Spinal cord (tissue), 10 donors: Measurements from ENCODE around the gene LHX4. TPM values are rescaled to one million over a fixed set of nuclear protein-coding genes. Genes with fewer than 3 reads are reported as not detected.
A peak's percentile ranks its signal among the peaks of the same experiment; 100 is the strongest.

Experiments used
- DNase-seq, 6 donors: peaks; one replicate each; pipeline versions ENCODE4 v3.0.0 to v3.0.0-alpha.2; 2013 to 2015; ENCODE audit warnings: low spot score in 6 of 6, low read depth in 4 of 6
- H3K27ac ChIP-seq: one replicate; pipeline ENCODE4 v1.5.1; 2013; ENCODE audit warnings: low read depth, low read length, control low read depth
- H3K27me3 ChIP-seq: one replicate; pipeline ENCODE4 v1.6.1; 2013; ENCODE audit warnings: low read length; ENCODE audit not compliant: control insufficient read depth, insufficient read depth
- H3K36me3 ChIP-seq: one replicate; pipeline ENCODE4 v1.6.1; 2013; ENCODE audit warnings: low read length; ENCODE audit not compliant: control insufficient read depth, insufficient read depth
- H3K4me1 ChIP-seq: one replicate; pipeline ENCODE4 v1.6.1; 2013; ENCODE audit warnings: low read length; ENCODE audit not compliant: control insufficient read depth, insufficient read depth
- H3K4me3 ChIP-seq: one replicate; pipeline ENCODE4 v1.5.1; 2013; ENCODE audit warnings: low read depth, low read length, control low read depth
- H3K9me3 ChIP-seq: one replicate; pipeline ENCODE4 v1.6.1; 2013; ENCODE audit warnings: low read length; ENCODE audit not compliant: control insufficient read depth, insufficient read depth
- WGBS: methylation state at CpG from one replicate; pipeline ENCODE4 v1.1.5; 2013; ENCODE audit warnings: missing lambda C conversion rate; ENCODE audit not compliant: insufficient coverage; 5-methylcytosine and 5-hydroxymethylcytosine counted together
- polyA plus RNA-seq, 2 donors: library from polyadenylated mRNA; unstranded; fragments of 120-200 nt; gene quantifications; one replicate each; pipeline ENCODE4 v1.2.1, GENCODE V29; 2013; ENCODE audit not compliant: insufficient read length in 2 of 2
- total RNA-seq, 2 donors: library from RNA; depleted of rRNA in 1 of 2; stranded (reverse); fragments of 120-200 nt in 1 of 2; fragments of >200 nt in 1 of 2; gene quantifications; one replicate each; pipeline versions ENCODE4 v1.2.3 to v1.2.4, GENCODE V29; 2013 to 2014
- donor health status: healthy.

The LHX4 gene
- total and polyA plus RNA-seq, 4 donors = 0.39 to 4.4 (median 2.5) TPM

- H3K36me3 ChIP-seq = peaks cover 86% of the 10 kb centered on the region
- peaks cover 11% of the 10 kb centered on the region for H3K27me3 ChIP-seq
Observed at GRCh38 chr1:180187626-180188025, 42.4 kb upstream of the LHX4 start.

GRCh38 chr1:180188091-180188506 lies 42.0 kb upstream of the LHX4 start:
- peaks cover 86% of the 10 kb centered on the region for H3K36me3 ChIP-seq
- peaks cover 19% of the 10 kb centered on the region for H3K4me1 ChIP-seq
- H3K27me3 ChIP-seq = peaks cover 11% of the 10 kb centered on the region
- WGBS = 38% methylated on average over 7 of the region's 8 CpGs
- no peaks in the 10 kb centered on the region for H3K9me3 ChIP-seq
- DNase-seq = peak in 2 of 6 donors; percentile 80 to 84
- H3K4me3 ChIP-seq = no peak overlapping the region
- H3K27ac ChIP-seq = no peak overlapping the region

More at GRCh38 chr1:180187626-180188025, 42.4 kb upstream of the LHX4 start:
- peaks cover 24% of the 10 kb centered on the region for H3K4me1 ChIP-seq
- 79% methylated on average over 3 of the region's 5 CpGs for WGBS
- H3K9me3 ChIP-seq = no peaks in the 10 kb centered on the region
- no peak overlapping the region for H3K27ac ChIP-seq
- H3K4me3 ChIP-seq = no peak overlapping the region
- DNase-seq = no peak

- no peak for DNase-seq
- Histone ChIP-seq H3K27me3 (peaks cover 11% of the 10 kb centered on the region), H3K4me3 (no peak overlapping the region), H3K36me3 (peaks cover 87% of the 10 kb centered on the region), H3K27ac (no peak overlapping the region), H3K9me3 (no peaks in the 10 kb centered on the region), H3K4me1 (peaks cover 15% of the 10 kb centered on the region)
- whole genome bisulfite sequencing = 79% methylated on average over 4 of the region's 8 CpGs
Observed at GRCh38 chr1:180188684-180189175, 41.3 kb upstream of the LHX4 start.

DNA sequence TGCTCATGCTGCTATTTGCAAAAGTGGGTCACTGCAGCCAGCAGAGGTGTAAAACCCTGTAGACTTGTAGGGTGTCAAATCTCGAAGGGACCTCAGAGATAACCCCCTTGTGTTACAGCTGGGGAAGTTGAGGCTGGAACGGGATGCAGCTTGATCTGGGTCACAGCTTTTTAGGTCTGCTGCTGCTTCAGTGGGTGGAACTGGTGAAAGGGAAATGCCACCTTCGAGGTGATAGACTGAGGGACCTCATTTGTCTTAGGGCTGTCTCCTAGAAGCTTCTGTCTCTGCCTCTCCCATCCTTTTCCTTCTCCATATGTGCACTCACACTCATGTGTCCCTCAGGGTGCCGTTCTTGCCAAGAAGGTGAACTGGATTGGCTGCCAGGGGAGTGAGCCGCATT lies 40.0 kb upstream of the LHX4 start:
- DNase-seq = no peak
- Histone ChIP-seq H3K27ac (no peak overlapping the region), H3K36me3 (peaks cover 90% of the 10 kb centered on the region), H3K4me3 (no peak overlapping the region), H3K27me3 (peaks cover 8% of the 10 kb centered on the region), H3K9me3 (no peaks in the 10 kb centered on the region), H3K4me1 (peaks cover 15% of the 10 kb centered on the region)
- WGBS = 100% methylated on average over 5 of the region's 5 CpGs

DNA sequence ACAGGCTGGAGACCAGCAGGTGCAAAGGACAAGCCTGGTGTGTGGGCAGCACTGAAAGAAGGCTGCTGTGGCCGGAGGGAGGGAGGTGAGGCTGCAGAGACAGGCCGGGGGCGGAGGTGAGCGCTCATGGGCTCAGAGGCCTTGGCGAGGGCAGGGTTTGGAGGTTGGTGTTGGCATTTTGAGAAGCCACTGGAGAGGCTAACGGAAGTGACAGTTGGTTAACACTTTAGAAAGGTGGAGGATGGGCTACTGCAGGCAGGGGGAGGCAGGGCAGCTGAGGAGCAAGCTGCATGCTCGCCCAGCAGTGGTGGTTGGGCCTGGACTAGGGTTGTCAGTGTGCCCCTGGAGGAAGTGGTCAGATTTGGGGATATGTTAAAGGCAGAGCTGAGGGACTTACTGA lies 37.9 kb upstream of the LHX4 start:
- 93% methylated on average over 7 of the region's 7 CpGs for WGBS
- H3K36me3 ChIP-seq = peaks cover 90% of the 10 kb centered on the region

DNA sequence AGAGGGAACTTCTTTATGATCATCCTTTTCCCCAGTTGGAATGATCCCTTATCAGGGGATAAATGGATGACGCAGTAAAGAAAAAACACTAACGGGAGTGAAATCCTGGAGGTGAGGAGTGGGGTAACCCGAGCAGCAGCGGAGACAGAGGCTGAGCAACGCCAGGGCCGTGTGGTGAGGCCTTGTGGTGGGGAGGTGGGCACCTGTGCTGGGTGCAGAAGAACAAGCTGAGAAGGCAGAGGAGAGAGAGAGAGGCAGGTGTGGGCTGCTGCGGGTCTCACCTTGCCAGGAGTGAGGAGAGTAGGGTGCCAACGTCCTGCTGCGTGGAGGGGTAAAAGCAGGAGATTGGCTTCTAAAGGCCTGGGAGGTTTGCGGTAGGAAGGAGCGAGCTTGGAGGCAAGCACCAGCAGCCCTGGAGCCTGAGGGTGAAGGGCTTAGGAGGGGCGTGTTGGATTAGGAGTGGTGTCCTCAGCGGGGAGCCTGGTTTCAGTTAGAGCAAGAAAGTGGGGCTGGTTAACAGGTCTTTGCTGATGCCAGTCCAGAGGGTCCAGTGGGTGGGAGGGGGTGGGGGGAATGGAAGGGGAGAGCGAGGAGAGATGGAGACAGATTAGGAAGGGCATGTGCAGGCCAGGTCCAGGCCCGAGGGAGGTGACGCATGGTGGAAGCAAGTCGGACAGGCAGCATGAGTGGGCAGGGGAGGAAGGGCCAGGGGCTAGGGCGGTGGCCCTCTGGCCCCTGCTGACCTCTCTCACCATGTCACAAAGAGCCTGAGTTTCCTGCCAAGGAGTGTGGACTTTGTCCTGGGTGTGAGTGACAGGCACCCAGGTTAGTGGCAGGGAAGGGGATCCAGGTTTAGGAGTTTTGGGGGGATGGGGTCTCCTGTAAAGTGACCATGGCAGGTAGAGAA lies 36.7 kb upstream of the LHX4 start:
- 96% methylated on average over 18 of the region's 18 CpGs for WGBS
- DNase-seq = no peak
- H3K4me3 ChIP-seq = no peak overlapping the region
- no peaks in the 10 kb centered on the region for H3K9me3 ChIP-seq
- H3K36me3 ChIP-seq = peaks cover 88% of the 10 kb centered on the region
- no peaks in the 10 kb centered on the region for H3K4me1 ChIP-seq
- peaks cover 2% of the 10 kb centered on the region for H3K27me3 ChIP-seq
- no peak overlapping the region for H3K27ac ChIP-seq

More for the DNA sequence above, 37.9 kb upstream of the LHX4 start:
- no peak overlapping the region for H3K27ac ChIP-seq
- H3K27me3 ChIP-seq = peaks cover 6% of the 10 kb centered on the region
- DNase-seq = no peak
- H3K4me1 ChIP-seq = peaks cover 4% of the 10 kb centered on the region
- H3K4me3 ChIP-seq = no peak overlapping the region
- H3K9me3 ChIP-seq = no peaks in the 10 kb centered on the region

GRCh38 chr1:180194048-180194425 lies 36.0 kb upstream of the LHX4 start:
- Histone ChIP-seq H3K4me1 (peaks cover 3% of the 10 kb centered on the region), H3K36me3 (peaks cover 88% of the 10 kb centered on the region), H3K9me3 (no peaks in the 10 kb centered on the region), H3K27me3 (no peaks in the 10 kb centered on the region), H3K4me3 (no peak overlapping the region), H3K27ac (no peak overlapping the region)
- WGBS = 91% methylated on average over 14 of the region's 14 CpGs
- DNase-seq = no peak

DNA sequence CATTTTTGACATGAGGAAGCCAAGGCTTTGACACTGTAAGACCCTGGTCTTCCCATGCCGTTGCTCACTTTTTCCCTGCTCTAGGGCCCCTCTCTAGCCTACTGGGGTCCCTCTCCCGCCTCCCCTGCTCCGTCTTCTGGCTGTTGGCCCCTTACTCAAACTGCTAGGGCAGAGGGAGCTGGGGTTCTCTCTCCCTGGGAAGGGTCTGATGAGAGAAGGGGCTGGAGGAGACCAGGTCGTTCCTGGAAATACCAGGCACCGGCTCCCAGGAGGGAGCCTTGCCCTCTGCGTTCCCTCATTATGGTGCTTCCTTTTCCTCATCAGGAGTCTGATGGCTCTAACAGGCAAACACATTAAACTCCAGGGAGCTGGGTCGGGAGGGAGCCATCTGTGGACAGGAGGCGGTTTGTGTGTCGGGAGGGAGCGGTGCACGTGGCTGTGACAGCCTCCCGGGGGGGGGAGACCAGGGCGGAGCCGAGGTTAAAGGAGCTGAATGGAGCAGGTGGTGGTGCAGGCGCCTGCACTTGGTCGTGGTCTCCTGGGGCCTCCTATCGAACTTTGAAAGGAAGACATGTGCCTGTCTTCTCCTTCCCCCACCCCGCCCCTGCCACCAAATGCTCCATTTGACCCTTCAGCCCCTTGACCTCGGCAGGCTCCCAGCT lies 35.4 kb upstream of the LHX4 start:
- WGBS = 73% methylated on average over 15 of the region's 19 CpGs
- DNase-seq = no peak
- peaks cover 89% of the 10 kb centered on the region for H3K36me3 ChIP-seq

DNA sequence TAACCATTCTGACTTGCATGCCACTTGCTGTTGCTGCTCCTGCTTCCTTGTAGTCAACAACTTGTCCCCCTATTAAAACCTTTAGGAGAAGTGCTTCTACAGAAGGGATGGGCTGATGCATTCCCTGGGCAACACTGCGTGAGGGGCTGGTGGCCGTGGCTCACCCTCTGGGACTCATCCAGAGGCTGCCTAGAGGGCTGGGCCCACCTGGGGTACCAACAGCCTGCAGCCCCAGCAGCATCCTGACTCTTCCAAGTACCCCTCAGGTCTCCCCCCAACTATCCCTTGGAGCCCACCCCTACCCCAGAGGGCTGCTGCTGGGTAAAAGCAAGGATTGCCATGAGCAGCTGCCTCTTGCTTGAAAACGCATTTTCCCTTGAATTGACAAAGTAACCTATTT lies 34.7 kb upstream of the LHX4 start:
- H3K36me3 ChIP-seq = peaks cover 90% of the 10 kb centered on the region
- WGBS = 80% methylated on average over 2 of the region's 3 CpGs
- no peak for DNase-seq
- H3K27ac ChIP-seq = no peak overlapping the region
- no peak overlapping the region for H3K4me3 ChIP-seq
- H3K27me3 ChIP-seq = no peaks in the 10 kb centered on the region
- H3K4me1 ChIP-seq = peaks cover 4% of the 10 kb centered on the region
- H3K9me3 ChIP-seq = no peaks in the 10 kb centered on the region

More for the DNA sequence above, 35.4 kb upstream of the LHX4 start:
- no peak overlapping the region for H3K27ac ChIP-seq
- no peaks in the 10 kb centered on the region for H3K27me3 ChIP-seq
- H3K9me3 ChIP-seq = no peaks in the 10 kb centered on the region
- no peak overlapping the region for H3K4me3 ChIP-seq
- H3K4me1 ChIP-seq = peaks cover 4% of the 10 kb centered on the region
